ENCODE measurements around the gene DIAPH1. TPM values are rescaled to one million over a fixed set of nuclear protein-coding genes. Genes with fewer than 3 reads are reported as not detected.

The DIAPH1 gene
- total RNA-seq, 1 donor from 2014 or later, result 20.4 TPM

DNA sequence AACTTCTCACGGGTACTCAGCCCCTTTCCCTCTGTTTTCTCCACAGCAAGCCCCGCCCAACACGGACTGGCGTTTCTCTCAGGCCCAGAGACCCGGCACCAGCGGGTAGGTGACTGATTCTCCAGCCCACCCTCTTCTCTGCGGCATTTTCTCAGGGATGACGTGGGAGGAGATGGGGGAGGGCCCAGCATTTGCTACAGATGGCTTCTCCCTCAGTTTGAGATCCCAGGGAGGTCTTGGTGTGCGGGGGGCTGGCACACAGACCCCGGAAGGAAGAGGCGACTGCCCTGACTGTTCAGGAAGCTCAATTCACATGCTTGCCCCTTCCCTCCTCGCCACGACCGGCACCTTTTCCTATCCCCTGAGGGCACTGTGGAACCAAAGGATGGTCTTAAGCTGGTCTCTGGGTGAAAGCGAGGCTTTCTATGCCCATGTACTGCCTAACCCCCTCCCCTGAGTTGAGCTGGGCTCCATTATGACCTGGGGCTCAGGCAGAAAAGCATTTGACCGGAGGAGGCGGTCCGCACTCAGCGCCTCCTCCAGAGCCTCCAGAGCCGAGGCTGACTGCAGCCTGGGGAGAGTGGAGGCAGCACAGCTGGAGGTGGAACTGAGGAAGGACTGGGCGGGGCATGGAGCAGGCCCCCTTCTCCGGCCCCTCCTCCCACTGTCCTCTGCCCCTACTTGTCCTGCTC lies 123.9 kb downstream of the DIAPH1 start:
- Histone ChIP-seq H3K36me3 (no peaks in the 10 kb centered on the region), H3K4me2 (peak overlapping the region; percentile 74), H3K9me3 (ENCODE audit: low read depth) (no peaks in the 10 kb centered on the region), H3K27me3 (peaks cover 42% of the 10 kb centered on the region), H3K4me1 (peaks cover 34% of the 10 kb centered on the region), H3K9ac (no peak overlapping the region), H3F3A (ENCODE audit: low read depth) (peaks cover 20% of the 10 kb centered on the region), H2AFZ (replicated peaks) (peak overlapping the region; percentile 3), H3K79me2 (ENCODE audit: low read depth) (no peaks in the 10 kb centered on the region), H4K20me1 (ENCODE audit: low read depth) (peaks cover 35% of the 10 kb centered on the region), H3K4me3 (peak overlapping the region; percentile 36), H3K27ac (peak overlapping the region; percentile 31)
- Mint-ChIP-seq H3K36me3 (peaks cover 47% of the 10 kb centered on the region), H3K4me3 (peak overlapping the region; percentile 84), H3K4me1 (peaks cover 42% of the 10 kb centered on the region), H3K27ac (peak overlapping the region; percentile 99), H3K9me3 (peaks cover 19% of the 10 kb centered on the region), H3K27me3 (ENCODE audit: insufficient read depth, low read depth) (peaks cover 5% of the 10 kb centered on the region)
- TF ChIP-seq, protein P1, sequence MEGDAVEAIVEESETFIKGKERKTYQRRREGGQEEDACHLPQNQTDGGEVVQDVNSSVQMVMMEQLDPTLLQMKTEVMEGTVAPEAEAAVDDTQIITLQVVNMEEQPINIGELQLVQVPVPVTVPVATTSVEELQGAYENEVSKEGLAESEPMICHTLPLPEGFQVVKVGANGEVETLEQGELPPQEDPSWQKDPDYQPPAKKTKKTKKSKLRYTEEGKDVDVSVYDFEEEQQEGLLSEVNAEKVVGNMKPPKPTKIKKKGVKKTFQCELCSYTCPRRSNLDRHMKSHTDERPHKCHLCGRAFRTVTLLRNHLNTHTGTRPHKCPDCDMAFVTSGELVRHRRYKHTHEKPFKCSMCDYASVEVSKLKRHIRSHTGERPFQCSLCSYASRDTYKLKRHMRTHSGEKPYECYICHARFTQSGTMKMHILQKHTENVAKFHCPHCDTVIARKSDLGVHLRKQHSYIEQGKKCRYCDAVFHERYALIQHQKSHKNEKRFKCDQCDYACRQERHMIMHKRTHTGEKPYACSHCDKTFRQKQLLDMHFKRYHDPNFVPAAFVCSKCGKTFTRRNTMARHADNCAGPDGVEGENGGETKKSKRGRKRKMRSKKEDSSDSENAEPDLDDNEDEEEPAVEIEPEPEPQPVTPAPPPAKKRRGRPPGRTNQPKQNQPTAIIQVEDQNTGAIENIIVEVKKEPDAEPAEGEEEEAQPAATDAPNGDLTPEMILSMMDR (IDR thresholded peaks at IDR 0.05), result no peak
- no peak for TF ChIP-seq EZH2 (IDR thresholded peaks at IDR 0.05)
- no peak for TF ChIP-seq EZH2phosphoT487 (IDR thresholded peaks at IDR 0.05)
- DNase-seq (ENCODE audit: low spot score), result peak; percentile 64

DNA sequence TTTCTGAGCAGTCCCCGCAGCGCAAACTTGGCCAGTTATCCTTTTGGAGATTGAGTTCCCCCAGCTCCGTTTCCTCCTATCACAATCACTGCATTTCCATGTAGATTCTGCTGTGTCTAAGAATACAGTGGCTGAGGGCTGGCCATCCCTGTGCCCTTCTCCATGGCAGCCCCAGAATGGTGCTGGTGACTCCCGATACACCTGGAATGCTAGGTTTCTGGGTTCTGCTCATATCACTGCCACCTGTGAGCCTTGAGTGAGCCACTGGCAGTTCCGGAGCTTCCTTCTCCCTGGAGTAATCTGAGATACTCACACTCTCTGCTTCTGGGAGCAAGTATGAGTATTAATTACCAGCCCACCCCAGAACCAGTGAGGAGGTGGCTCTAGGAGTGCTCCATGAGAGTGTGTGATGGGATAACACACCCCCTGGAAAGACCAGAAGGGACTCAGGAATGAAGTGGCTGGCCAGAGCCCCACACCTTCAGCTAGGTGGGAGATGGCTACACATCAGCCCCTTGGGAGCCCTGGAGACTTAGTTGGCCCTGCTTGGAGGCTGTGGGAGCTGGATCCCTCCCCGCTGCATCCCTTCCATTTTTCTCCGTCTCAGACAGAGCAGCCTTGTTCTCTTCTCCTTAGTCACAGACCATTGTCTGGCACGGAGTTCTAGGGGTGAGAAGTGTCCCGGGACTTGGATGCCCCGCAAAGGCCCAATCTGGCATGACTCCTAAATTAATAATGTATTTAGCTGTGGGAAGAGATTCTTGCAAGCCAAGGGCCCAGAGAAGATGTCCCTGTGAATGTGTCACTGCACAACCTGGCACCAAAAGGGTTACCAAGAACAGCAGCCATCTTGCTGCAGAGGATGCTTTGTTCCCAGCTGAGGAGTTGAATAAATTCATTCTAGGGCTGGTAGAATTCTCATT lies 125.0 kb downstream of the DIAPH1 start:
- peaks cover 54% of the 10 kb centered on the region for H3K27me3 ChIP-seq
- H3K9me3 ChIP-seq (ENCODE audit: low read depth), result no peaks in the 10 kb centered on the region
- H3K4me1 Mint-ChIP-seq, result peaks cover 42% of the 10 kb centered on the region
- H3K27ac ChIP-seq, result no peak overlapping the region
- peak overlapping the region; percentile 3 for H2AFZ ChIP-seq (replicated peaks)
- TF ChIP-seq EZH2phosphoT487 (IDR thresholded peaks at IDR 0.05) (no peak), EZH2 (IDR thresholded peaks at IDR 0.05) (no peak)
- TF ChIP-seq, protein P1 (IDR thresholded peaks at IDR 0.05), result no peak
- peak overlapping the region; percentile 99 for H3K27ac Mint-ChIP-seq
- peaks cover 5% of the 10 kb centered on the region for H3K27me3 Mint-ChIP-seq (ENCODE audit: insufficient read depth, low read depth)
- peaks cover 48% of the 10 kb centered on the region for H3K36me3 Mint-ChIP-seq
- peaks cover 28% of the 10 kb centered on the region for H3K9me3 Mint-ChIP-seq
- H3K4me2 ChIP-seq, result peak overlapping the region; percentile 74
- peak overlapping the region; percentile 36 for H3K4me3 ChIP-seq
- peaks cover 35% of the 10 kb centered on the region for H4K20me1 ChIP-seq (ENCODE audit: low read depth)
- no peaks in the 10 kb centered on the region for H3K79me2 ChIP-seq (ENCODE audit: low read depth)
- no peak for DNase-seq (ENCODE audit: low spot score)
- peaks cover 20% of the 10 kb centered on the region for H3F3A ChIP-seq (ENCODE audit: low read depth)
- no peaks in the 10 kb centered on the region for H3K36me3 ChIP-seq
- H3K9ac ChIP-seq, result no peak overlapping the region
- peak overlapping the region; percentile 84 for H3K4me3 Mint-ChIP-seq
- peaks cover 34% of the 10 kb centered on the region for H3K4me1 ChIP-seq

DNA sequence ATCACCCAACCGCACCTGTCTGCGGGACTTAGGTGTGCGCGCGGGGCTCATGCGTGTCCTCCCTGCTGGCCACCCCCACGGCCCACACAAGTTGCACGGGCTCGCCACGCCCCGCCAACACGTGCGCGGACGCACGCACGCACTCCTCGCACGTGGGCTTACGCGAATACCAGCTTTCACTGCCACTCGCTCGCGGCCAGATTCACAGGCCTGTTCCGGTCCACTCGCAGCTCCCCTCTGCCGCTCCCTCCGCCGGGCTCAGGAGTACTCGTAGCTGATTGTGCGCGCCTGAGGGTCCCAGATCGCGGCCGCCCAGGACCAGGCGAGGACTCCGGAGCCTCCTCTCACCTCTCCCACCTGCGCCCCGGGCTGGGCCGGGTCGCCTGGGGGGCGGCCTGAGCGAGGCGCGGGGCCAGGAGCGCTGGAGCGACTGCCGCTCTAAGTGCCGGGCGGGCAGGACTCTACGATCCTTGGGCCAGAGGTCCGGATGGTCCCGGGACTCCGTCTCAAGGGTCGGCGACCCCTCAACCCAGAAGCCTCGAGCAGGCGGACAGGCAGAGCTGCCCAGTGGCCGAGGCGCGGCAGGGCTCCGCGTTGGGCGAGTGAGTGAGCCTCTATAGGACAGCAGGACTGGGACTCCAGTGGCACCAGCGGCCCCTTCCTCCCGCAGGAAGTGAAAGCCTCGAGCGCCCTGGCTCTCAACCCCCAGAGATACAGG lies 126.5 kb downstream of the DIAPH1 start:
- peaks cover 5% of the 10 kb centered on the region for H3K27me3 Mint-ChIP-seq (ENCODE audit: insufficient read depth, low read depth)
- no peak overlapping the region for H2AFZ ChIP-seq (replicated peaks)
- H3K36me3 Mint-ChIP-seq, result peaks cover 56% of the 10 kb centered on the region
- H3K4me3 ChIP-seq, result peak overlapping the region; percentile 40
- peak; percentile 41 for DNase-seq (ENCODE audit: low spot score)
- no peak overlapping the region for H3K4me3 Mint-ChIP-seq
- H4K20me1 ChIP-seq (ENCODE audit: low read depth), result peaks cover 39% of the 10 kb centered on the region
- H3K4me2 ChIP-seq, result peak overlapping the region; percentile 79
- H3K9ac ChIP-seq, result no peak overlapping the region
- TF ChIP-seq EZH2 (IDR thresholded peaks at IDR 0.05) (peak; percentile 76), EZH2phosphoT487 (IDR thresholded peaks at IDR 0.05) (no peak)
- peaks cover 34% of the 10 kb centered on the region for H3K4me1 ChIP-seq
- no peak overlapping the region for H3K27ac Mint-ChIP-seq
- H3K4me1 Mint-ChIP-seq, result peaks cover 43% of the 10 kb centered on the region
- H3K27me3 ChIP-seq, result peaks cover 62% of the 10 kb centered on the region
- no peaks in the 10 kb centered on the region for H3K36me3 ChIP-seq
- H3K9me3 Mint-ChIP-seq, result peaks cover 42% of the 10 kb centered on the region
- no peaks in the 10 kb centered on the region for H3K9me3 ChIP-seq (ENCODE audit: low read depth)
- peaks cover 20% of the 10 kb centered on the region for H3F3A ChIP-seq (ENCODE audit: low read depth)
- H3K79me2 ChIP-seq (ENCODE audit: low read depth), result peaks cover 3% of the 10 kb centered on the region
- no peak overlapping the region for H3K27ac ChIP-seq

Measured in neural progenitor cell (in vitro differentiated cells).